Stomach smooth muscle (tissue), 2 donors: ENCODE results near the gene HDAC4.
A peak's percentile ranks its signal among the peaks of the same experiment; 100 is the strongest.

Source experiments
- H3K27ac ChIP-seq: one replicate; pipeline ENCODE4 v1.7.0; 2013; ENCODE audit warnings: mild to moderate bottlenecking, low read length, inconsistent platforms
- H3K27me3 ChIP-seq, 2 donors: one replicate each; pipeline ENCODE4 v1.7.0; 2013; ENCODE audit warnings: low read length in 2 of 2; ENCODE audit not compliant: insufficient read depth in 2 of 2, control insufficient read depth in 1 of 2
- H3K36me3 ChIP-seq, 2 donors: one replicate each; pipeline ENCODE4 v1.7.0; 2013; ENCODE audit warnings: low read length in 2 of 2; ENCODE audit not compliant: control insufficient read depth in 2 of 2, insufficient read depth in 2 of 2
- H3K4me1 ChIP-seq: one replicate; pipeline ENCODE4 v1.7.0; 2013; ENCODE audit warnings: low read length; ENCODE audit not compliant: control insufficient read depth, insufficient read depth
- H3K4me3 ChIP-seq, 2 donors: one replicate each; pipeline ENCODE4 v1.7.0; 2013; ENCODE audit warnings: low read length in 2 of 2
- H3K9ac ChIP-seq, 2 donors: one replicate each; pipeline ENCODE4 v1.7.0; 2013; ENCODE audit warnings: low read length in 2 of 2, mild to moderate bottlenecking in 1 of 2
- H3K9me3 ChIP-seq, 2 donors: one replicate each; pipeline ENCODE4 v1.7.0; 2013; ENCODE audit warnings: low read length in 2 of 2; ENCODE audit not compliant: control insufficient read depth in 2 of 2
- donor health status: healthy.
- donor health status: Pancreatic carcinoma.

The HDAC4 gene

DNA sequence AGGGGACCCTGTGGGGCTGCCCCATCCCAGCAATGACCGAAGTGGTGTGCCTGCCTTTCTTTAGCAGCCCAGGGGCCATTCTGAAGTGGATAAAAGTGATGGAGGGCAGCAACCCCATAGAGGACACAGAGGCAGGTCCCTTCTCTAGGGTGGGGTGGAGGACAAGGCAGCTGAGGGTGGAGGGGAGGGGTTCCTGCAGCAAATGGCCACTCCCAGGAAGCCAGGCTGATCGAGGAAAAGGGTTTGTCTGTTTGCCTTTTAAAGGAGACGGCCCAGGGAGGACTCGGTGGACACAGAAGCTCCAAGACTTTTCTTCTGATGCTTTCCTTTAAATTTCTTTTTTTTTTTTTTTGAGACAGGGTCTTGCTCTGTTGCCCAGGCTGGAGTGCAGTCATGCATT, 280.2 kb downstream of the HDAC4 start:
- H3K4me1 ChIP-seq = peaks cover 29% of the 10 kb centered on the region
- H3K4me3 ChIP-seq = no peak overlapping the region
- H3K36me3 ChIP-seq = peaks cover 20 to 21% of the 10 kb centered on the region in 2 donors
- peak overlapping the region; percentile 58 for H3K27ac ChIP-seq
- H3K9ac ChIP-seq = no peak overlapping the region
- no peaks in the 10 kb centered on the region for H3K9me3 ChIP-seq
- H3K27me3 ChIP-seq = no peaks in the 10 kb centered on the region

DNA sequence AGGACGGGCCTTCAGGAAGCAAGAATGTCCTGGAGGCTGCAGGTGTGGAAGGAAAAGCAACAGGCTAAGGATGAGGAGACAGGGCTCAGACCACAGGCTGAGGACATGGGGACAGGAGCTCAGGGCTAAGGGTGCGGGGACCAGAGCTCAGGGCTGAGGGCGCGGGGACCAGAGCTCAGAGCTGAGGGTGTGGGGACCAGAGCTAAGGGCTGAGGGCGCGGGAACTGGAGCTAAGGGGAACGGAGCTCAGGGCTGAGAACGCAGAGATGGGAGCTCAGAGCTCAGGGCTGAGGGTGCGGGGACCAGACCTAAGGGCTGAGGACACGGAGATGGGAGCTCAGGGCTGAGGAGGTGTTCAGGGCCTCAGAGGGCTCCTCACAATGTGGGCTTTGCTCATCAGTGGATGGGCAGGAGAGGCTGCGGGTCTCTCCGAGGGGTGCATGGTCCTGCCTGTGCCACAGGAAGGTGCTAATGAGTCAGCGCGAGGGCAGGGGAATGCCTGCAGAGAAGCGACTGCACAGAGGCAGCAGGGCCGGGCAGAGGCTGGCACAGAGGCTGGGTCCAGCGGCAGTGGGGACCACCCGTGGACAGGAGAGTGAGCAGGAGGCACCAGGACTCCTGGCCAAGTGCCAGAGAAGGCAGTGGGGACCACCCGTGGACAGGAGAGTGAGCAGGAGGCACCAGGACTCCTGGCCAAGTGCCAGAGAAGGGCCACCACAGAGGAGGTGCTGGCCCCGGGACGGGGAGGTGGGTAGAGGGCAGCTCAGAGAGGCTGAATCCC, 281.3 kb downstream of the HDAC4 start:
- H3K27ac ChIP-seq = no peak overlapping the region
- H3K9ac ChIP-seq = no peak overlapping the region
- H3K9me3 ChIP-seq = no peaks in the 10 kb centered on the region
- H3K36me3 ChIP-seq = peaks cover 10 to 11% of the 10 kb centered on the region in 2 donors
- H3K4me1 ChIP-seq = peaks cover 35% of the 10 kb centered on the region
- H3K4me3 ChIP-seq = no peak overlapping the region
- H3K27me3 ChIP-seq = no peaks in the 10 kb centered on the region

DNA sequence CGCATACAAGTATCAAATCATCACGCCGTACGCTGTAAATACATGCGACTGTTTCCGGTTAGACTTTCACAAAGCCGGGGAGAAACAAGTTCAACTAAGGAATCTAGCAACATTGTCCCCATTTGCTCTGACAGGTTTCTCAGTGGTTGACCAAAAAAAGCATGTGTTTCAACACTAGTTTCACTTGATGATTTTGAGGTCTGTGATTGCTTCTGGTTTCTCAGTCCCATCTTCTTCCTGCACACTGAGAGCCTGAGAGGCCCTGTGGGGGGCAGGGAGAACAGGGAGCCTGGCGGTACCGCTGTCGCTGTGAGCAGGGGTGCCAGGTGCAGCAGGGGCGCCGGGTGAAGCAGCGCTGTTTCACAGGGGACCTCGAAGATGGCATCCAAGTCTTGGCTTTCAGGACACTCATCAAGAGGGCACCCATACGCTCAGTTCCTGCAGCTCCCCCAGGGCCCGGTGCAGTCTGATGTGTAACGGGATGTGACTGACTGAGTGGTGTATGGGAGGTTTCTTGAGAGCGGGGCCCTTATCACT, 282.1 kb downstream of the HDAC4 start:
- peak overlapping the region in 1 of 2 donors; percentile 57 for H3K4me3 ChIP-seq
- H3K27me3 ChIP-seq = no peaks in the 10 kb centered on the region
- no peaks in the 10 kb centered on the region for H3K9me3 ChIP-seq
- H3K36me3 ChIP-seq = peaks cover 2 to 7% of the 10 kb centered on the region in 2 donors
- peaks cover 42% of the 10 kb centered on the region for H3K4me1 ChIP-seq
- no peak overlapping the region for H3K9ac ChIP-seq
- peak overlapping the region; percentile 24 for H3K27ac ChIP-seq

DNA sequence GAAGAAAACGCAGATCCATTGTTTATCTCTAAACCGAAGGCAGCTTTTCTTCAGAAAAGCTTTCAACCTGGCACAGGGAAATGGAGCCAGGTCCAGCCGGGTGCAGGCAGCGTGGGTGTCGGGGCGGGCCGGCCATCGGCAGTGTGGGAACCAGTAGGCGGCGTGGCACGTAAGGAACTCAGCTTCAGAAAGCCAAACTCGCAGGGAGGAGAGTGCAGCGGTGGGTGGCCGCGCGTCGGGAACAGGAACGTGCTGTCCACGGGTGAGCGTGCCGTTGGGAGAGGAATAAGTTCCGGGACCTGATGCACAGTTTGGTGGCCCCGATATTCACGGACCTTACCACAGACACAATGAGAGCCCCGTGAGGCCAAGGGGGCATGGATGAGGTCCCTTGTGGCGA, 282.6 kb downstream of the HDAC4 start:
- Histone ChIP-seq H3K4me3 (peak overlapping the region in 1 of 2 donors; percentile 57), H3K27ac (peak overlapping the region; percentile 24), H3K4me1 (peaks cover 47% of the 10 kb centered on the region), H3K27me3 (no peaks in the 10 kb centered on the region), H3K9me3 (no peaks in the 10 kb centered on the region), H3K36me3 (peaks cover 2 to 7% of the 10 kb centered on the region in 2 donors), H3K9ac (no peak overlapping the region)

DNA sequence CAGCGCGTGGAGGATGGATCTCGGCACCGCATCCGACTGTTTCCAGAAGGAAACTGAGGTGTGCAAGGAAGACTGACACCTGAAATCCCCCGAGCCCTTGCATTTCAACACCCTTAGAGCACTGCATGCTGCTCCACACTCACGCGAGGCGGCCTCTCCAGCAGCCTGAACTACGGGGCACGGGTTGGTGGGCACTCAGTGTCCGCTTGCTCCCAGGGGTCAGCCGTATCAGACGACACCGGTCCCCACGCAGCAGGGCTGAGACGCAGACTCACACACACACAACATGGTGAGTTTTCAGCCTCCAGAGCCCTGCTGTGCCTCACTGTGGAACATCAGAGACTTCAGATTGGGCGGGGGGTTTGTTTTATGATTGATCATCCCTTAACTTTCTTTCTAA, 283.0 kb downstream of the HDAC4 start:
- Histone ChIP-seq H3K9me3 (no peaks in the 10 kb centered on the region), H3K27ac (no peak overlapping the region)

DNA sequence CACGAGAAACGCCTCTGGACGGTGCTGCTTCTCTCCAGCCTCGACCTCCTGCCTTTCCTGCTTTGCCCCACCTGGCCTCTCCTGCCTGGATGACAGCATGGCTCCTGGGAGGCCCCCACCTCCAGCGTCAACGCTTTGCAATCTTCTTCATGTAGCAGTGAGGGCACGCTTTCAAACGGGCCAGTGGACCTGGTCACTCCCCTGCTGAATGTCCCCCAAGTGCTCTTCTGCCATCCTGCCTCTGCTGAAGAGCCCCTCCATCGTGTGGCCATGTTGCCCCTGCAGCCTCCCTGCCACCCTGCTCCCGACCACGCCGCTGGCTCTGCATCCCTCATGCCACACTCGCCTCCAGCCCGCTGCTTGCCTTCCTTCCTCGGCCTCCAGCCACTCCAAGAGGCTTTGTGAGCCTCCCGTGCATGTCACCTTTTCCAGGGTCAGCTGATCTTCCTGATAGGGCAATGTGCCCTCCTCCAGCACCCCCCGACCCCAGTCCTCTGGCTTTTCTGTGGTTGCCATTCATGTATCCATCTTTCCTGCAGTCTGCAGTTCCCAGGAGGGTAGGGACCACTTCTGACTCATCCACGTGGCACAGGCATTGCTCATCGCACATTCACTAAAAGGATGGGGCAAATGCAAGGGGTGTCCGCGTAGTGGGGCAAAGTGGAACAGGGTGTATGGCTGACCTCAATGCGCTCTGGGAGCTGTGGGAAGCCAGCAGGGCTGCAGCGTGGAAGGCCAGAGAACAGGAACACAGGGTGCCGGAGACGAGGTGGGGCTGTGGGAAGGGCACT, 284.2 kb downstream of the HDAC4 start:
- Histone ChIP-seq H3K9me3 (no peaks in the 10 kb centered on the region), H3K27ac (no peak overlapping the region), H3K36me3 (peaks cover 2 to 3% of the 10 kb centered on the region in 2 donors), H3K4me3 (no peak overlapping the region), H3K4me1 (peaks cover 51% of the 10 kb centered on the region), H3K9ac (no peak overlapping the region), H3K27me3 (no peaks in the 10 kb centered on the region)

More for the DNA sequence above, 283.0 kb downstream of the HDAC4 start:
- no peak overlapping the region for H3K9ac ChIP-seq
- H3K4me1 ChIP-seq = peaks cover 51% of the 10 kb centered on the region
- peaks cover 2 to 7% of the 10 kb centered on the region in 2 donors for H3K36me3 ChIP-seq
- no peaks in the 10 kb centered on the region for H3K27me3 ChIP-seq
- no peak overlapping the region for H3K4me3 ChIP-seq

GRCh38 chr2:239115616-239116015, 285.2 kb downstream of the HDAC4 start:
- Histone ChIP-seq H3K36me3 (peaks cover 2 to 3% of the 10 kb centered on the region in 2 donors), H3K27me3 (no peaks in the 10 kb centered on the region), H3K9ac (no peak overlapping the region), H3K4me1 (peaks cover 55% of the 10 kb centered on the region), H3K9me3 (no peaks in the 10 kb centered on the region), H3K27ac (no peak overlapping the region), H3K4me3 (no peak overlapping the region)

DNA sequence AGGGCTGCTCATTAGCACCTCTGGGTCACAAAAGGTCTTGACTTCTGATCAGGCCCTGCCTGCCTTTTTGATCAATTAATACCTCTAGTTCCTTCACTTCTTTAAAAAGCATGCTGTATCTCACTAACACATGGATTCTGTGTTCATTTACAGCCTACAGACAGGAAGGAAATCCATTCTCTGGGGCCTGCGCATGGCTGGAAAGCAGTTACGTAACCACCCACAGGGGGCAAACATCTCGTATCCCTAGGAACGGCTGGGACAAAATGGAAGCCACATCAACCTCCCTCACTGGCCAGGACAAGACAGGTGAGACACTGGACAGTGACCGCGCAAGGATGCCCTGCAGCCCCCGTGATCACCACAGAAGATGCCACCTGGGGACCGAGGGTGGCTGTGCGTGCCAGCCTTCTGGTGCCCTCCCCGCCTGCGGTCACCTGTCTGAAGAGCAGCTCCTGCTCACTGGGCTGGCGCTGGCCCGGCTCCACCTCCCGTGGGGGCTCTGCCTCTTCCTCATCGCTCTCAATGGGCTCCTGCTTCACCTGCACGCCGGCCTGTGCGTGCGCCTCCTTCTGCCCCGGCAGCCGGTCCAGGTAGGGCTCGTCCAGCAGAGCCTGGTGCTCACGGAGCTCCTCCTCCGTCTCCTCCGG, 286.1 kb downstream of the HDAC4 start:
- Histone ChIP-seq H3K4me1 (peaks cover 62% of the 10 kb centered on the region), H3K27ac (peak overlapping the region; percentile 90), H3K9ac (no peak overlapping the region), H3K9me3 (no peaks in the 10 kb centered on the region), H3K4me3 (no peak overlapping the region), H3K27me3 (no peaks in the 10 kb centered on the region), H3K36me3 (peaks cover 4 to 10% of the 10 kb centered on the region in 2 donors)

GRCh38 chr2:239114119-239114581, 286.7 kb downstream of the HDAC4 start:
- H3K4me3 ChIP-seq = no peak overlapping the region
- H3K4me1 ChIP-seq = peaks cover 62% of the 10 kb centered on the region
- H3K27ac ChIP-seq = peak overlapping the region; percentile 90
- peaks cover 10 to 16% of the 10 kb centered on the region in 2 donors for H3K36me3 ChIP-seq
- H3K9ac ChIP-seq = no peak overlapping the region
- H3K27me3 ChIP-seq = no peaks in the 10 kb centered on the region
- no peaks in the 10 kb centered on the region for H3K9me3 ChIP-seq

GRCh38 chr2:239113615-239114014, 287.2 kb downstream of the HDAC4 start:
- no peaks in the 10 kb centered on the region for H3K27me3 ChIP-seq
- peaks cover 15 to 20% of the 10 kb centered on the region in 2 donors for H3K36me3 ChIP-seq
- H3K27ac ChIP-seq = peak overlapping the region; percentile 90
- H3K9me3 ChIP-seq = no peaks in the 10 kb centered on the region
- H3K4me1 ChIP-seq = peaks cover 59% of the 10 kb centered on the region
- peak overlapping the region in 1 of 2 donors; percentile 1 for H3K9ac ChIP-seq
- H3K4me3 ChIP-seq = no peak overlapping the region
